Amniotic stem cell (primary cell): Measurements from ENCODE around the gene TGFBR3.
A peak's percentile ranks its signal among the peaks of the same experiment; 100 is the strongest.

Source experiments
- DNase-seq: peaks from one replicate; lab custom pipeline; 2025; lab: John Stamatoyannopoulos, UW

The TGFBR3 gene

GRCh38 chr1:91754816-91755580 is 131.0 kb downstream of the TGFBR3 start:
- DNase-seq = no peak

GRCh38 chr1:91754348-91754747 is 131.6 kb downstream of the TGFBR3 start:
- DNase-seq = peak; percentile 50

DNA sequence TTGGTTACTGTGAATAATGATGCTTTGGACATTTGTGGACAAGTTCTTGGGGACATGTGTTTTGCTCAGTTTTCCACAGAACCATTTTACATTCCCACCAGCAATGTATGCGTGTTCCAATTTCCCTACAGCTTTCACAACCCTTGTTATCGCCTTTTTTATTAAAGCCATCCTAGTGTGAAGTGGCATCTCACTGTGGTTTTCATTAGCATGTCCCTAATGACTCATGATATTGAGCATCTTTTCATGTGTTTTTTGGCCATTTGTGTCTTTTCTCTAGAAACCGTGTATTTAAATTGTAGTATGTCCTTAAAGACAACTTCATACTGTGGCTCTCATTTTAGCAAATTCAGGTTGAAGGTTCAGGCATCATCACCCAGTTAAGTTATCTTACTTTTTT is 132.1 kb downstream of the TGFBR3 start:
- DNase-seq = no peak

- DNase-seq = no peak
Measured at GRCh38 chr1:91752324-91752723, 133.6 kb downstream of the TGFBR3 start.

DNA sequence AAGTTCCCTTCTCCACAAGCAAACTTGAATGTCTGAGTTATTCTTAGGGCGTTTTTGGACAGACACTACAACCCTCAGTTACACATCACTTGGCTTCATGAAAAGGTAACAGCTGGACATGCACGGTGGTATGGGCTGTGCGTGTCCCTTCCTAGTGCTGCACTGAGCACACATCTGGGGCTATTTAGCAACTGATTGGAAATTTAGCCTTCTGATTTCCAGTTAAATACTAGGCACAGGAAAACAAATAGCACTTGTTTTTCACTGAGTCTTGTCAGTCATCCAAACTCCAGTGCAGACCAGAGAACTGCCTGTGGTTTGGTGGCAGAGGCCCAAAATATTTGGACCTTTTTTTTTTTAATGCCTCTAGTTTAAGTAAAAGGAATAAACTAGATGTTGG is 134.7 kb downstream of the TGFBR3 start:
- no peak for DNase-seq

- no peak for DNase-seq
Measured at GRCh38 chr1:91750398-91750996, 135.5 kb downstream of the TGFBR3 start.

- no peak for DNase-seq
Measured at GRCh38 chr1:91749788-91750231, 136.1 kb downstream of the TGFBR3 start.

- DNase-seq = no peak
Measured at GRCh38 chr1:91747666-91748065, 138.3 kb downstream of the TGFBR3 start.

DNA sequence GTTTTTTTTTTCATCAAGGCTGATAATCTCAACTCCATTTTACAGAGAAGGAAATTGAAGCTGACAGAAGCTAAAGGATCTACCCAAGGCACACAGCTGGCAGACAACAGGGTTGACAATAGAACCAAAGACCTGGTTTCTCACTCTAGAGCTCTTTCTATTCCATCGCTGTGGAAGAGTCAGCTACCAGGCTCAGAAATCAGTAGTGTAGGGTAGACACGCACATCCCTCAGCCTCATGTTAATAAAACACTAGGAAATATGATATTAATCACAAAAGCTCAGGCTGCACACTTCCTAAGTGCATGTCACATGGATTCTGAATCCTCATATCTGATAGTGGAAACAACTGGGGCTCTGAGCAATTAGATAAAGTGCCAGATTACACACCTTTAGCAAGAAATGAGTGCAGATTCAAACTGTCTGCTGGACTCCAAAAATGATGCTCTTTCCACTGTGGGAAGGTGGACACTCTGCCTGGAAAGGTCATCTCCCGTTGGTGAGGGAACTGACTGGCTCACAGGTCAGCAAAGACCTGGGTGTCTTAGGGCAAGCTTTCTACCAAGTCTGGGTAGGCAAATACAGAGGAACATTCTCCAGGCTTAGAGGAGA is 139.1 kb downstream of the TGFBR3 start:
- DNase-seq = no peak

GRCh38 chr1:91745640-91746373 is 140.1 kb downstream of the TGFBR3 start:
- no peak for DNase-seq

- no peak for DNase-seq
Measured at GRCh38 chr1:91744953-91745639, 140.9 kb downstream of the TGFBR3 start.

DNA sequence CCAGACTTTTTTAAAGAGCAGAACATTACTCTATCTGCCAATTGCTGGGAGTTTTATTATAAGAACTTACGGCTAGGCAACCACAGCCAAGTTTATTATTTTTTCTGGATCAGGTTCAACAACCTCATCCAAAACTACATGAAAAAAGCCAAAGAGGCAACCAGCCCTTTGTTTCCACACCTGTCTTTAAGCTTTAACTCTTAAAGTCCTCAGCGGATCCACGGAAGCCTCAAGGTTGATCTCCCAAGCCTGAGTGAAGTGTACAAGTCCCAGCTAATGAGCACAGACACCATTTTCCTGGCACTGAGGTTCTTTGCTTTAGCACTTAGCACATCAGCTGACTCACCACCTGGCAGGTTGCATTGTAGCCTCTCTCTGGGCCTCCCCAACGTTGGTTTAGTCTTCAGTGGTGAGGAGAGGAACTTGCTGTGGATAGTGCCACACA is 143.1 kb downstream of the TGFBR3 start:
- DNase-seq = no peak

DNA sequence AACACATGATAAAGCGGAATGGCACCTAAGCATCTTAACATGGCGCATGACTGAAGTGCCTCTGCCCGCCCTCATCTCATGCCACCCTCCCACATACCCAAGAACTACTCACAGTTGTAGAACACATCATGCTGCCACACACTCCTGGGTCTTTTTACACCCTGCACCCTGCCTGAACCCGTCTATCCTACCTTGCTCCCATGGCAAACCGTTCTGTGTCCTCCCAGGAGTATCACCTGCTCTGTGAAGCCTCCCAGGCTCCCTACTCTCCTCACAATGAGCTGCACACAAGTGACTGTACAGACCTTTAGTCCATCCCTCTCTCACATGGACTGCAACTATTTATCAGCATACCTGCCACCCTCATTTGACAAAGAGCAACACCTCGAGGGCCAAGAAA is 144.0 kb downstream of the TGFBR3 start:
- DNase-seq = no peak

GRCh38 chr1:91741301-91741700 is 144.7 kb downstream of the TGFBR3 start:
- no peak for DNase-seq

- no peak for DNase-seq
Measured at GRCh38 chr1:91737650-91738049, 148.3 kb downstream of the TGFBR3 start.

DNA sequence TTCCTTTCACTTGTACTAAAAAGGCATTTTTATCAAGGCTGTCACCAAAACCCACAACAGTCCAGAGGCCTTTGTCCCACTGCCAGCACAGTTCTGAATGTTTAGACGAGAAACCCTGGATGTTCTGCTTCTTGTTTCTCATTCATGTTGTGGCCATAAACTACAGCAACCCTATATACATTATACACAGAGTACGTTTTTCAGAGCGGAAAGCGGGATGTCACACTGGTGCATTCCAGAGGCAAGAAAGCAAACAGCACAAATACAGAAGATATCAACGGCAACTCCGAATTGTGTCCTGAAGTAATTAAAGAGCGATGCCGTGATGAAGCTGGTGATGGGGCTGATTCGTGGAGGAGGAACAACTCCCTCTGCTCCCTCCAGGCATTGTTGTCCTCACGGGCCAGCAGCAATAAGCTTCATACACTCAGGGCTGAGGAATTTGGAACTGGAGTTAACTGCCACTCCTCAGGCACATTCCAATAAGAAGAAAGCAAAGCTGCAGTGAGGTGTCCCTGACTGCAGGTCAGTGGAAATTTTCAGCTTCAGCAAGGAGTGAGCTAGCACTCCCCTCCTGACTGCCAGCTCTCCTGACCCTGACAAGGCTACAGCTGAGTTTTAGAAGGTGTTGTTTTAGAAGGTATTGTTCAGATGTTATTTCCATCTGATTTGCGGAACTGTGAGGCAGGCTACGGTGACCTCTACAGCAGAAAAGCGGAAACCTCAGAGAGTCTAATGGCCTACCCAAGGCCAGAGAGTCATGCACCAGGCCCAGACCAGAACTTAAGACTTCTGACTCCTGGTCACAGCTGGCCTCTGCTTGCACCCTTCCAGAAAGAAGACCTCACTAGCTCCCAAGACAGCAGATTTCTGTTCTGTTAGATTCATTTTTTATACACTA is 149.0 kb downstream of the TGFBR3 start:
- DNase-seq = no peak

GRCh38 chr1:91736146-91736714 is 149.7 kb downstream of the TGFBR3 start:
- DNase-seq = no peak

DNA sequence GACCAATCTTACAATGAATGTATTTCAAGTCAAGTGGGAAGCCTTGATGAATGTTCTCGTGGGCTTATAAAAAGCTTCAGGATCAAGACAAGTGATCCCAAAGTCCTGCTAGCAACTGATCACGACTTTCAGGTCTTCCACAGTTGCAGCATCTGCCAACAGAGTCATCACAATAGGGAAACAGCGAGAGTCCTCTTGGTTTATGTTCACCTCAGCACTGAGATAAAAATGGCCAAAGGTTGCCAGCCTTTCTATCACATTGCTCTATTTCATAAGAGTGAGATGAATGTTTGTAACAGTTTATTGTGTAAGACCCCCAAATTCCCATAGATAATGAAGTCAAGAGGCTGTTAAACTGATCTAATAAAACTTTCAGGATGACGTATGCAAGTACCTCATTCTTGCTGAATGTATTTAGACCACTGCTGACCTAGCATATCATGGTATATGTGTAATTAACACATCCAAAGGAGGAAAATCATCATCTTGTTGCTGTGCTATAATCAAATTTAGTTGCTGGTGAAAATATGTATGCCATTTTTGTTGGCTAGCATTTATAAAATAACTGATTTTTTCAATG is 150.6 kb downstream of the TGFBR3 start:
- DNase-seq = no peak

- DNase-seq = no peak
Measured at GRCh38 chr1:91734761-91735160, 151.2 kb downstream of the TGFBR3 start.

- no peak for DNase-seq
Measured at GRCh38 chr1:91733108-91733710, 152.7 kb downstream of the TGFBR3 start.
